SU-DHL-6 (cell line): ENCODE measurements around the gene RPS27L.

Experiments used
- CTCF ChIP-seq: fragments of 200-600 bp; sonication (generic); IDR thresholded peaks from one replicate; pipeline ENCODE4 v1.5.1; 2017; ENCODE audit warnings: antibody characterized with exemption, mild to moderate bottlenecking, low read length, moderate library complexity; ENCODE audit not compliant: insufficient read depth, poor library complexity, severe bottlenecking
- EZH2phosphoT487 ChIP-seq: fragments of 200-600 bp; sonication (generic), shearing (Covaris generic); conservative IDR thresholded peaks from 2 replicates; pipeline ENCODE4 v1.6.1; 2018; ENCODE audit warnings: mild to moderate bottlenecking, antibody characterized with exemption, low read length, moderate library complexity, mixed read lengths

- TF ChIP-seq CTCF (no peak), EZH2phosphoT487 (no peak)
Measured at GRCh38 chr15:63180746-63181145, 23.5 kb upstream of the RPS27L start.
